NB4 (cell line): ENCODE data around the gene SLC29A3.

Experiments used
- CTCF ChIP-seq: IDR thresholded peaks from one replicate; pipeline ENCODE4 v1.5.1; 2012; ENCODE audit warnings: low read depth, low read length
- MAX ChIP-seq: IDR thresholded peaks from 2 replicates; pipeline ENCODE4 v1.6.1; 2011; ENCODE audit warnings: low read depth, low read length
- MYC ChIP-seq: IDR thresholded peaks from 2 replicates; pipeline ENCODE4 v1.6.1; 2011; ENCODE audit warnings: low read depth, low read length
- POLR2A ChIP-seq: IDR thresholded peaks from 2 replicates; pipeline ENCODE4 v1.6.1; 2011; ENCODE audit warnings: mild to moderate bottlenecking; ENCODE audit not compliant: insufficient read length; ENCODE audit errors: extremely low read depth

- TF ChIP-seq CTCF (no peak), MAX (no peak), POLR2A (no peak), MYC (no peak)
Observed at GRCh38 chr10:71362141-71362540, 43.1 kb downstream of the SLC29A3 start.
